HepG2 (cell line): ENCODE results near the gene HS3ST3A1. TPM values are rescaled to one million over a fixed set of nuclear protein-coding genes. Genes with fewer than 3 reads are reported as not detected.

ENCODE experiments used
- ARID5B ChIP-seq: IDR thresholded peaks from 2 replicates; pipeline ENCODE4 v1.4.0; 2020; ENCODE audit warnings: mild to moderate bottlenecking, missing genetic modification reagents
- BCL6 ChIP-seq: IDR thresholded peaks from 2 replicates; pipeline ENCODE4 v1.6.1; 2016; ENCODE audit warnings: missing genetic modification reagents, missing compliant biosample characterization
- BRD4 ChIP-seq: sonication (generic); formaldehyde crosslinking; IDR thresholded peaks from 2 replicates; pipeline ENCODE4 v1.4.0; 2020; ENCODE audit warnings: missing genetic modification reagents
- KLF11 ChIP-seq: IDR thresholded peaks from 2 replicates; pipeline ENCODE4 v1.6.1; 2016; ENCODE audit warnings: missing compliant biosample characterization
- REPIN1 ChIP-seq: sonication (generic); formaldehyde crosslinking; IDR thresholded peaks from 2 replicates; pipeline ENCODE4 v1.8.0; 2022; ENCODE audit warnings: missing genetic modification reagents, low read depth, mild to moderate bottlenecking, borderline replicate concordance
- RXRB ChIP-seq: IDR thresholded peaks from 2 replicates; pipeline ENCODE4 v1.6.1; 2016; ENCODE audit warnings: borderline replicate concordance, missing genetic modification reagents, missing compliant biosample characterization
- SP140L ChIP-seq: sonication (generic); formaldehyde crosslinking; IDR thresholded peaks from 2 replicates; pipeline ENCODE4 v1.4.0; 2020; ENCODE audit warnings: missing genetic modification reagents, borderline replicate concordance
- SRSF1 ChIP-seq: fragments of 200-400 bp; formaldehyde crosslinking; optimal IDR thresholded peaks from 2 replicates; pipeline ENCODE3; 2017; ENCODE audit warnings: mild to moderate bottlenecking, low read depth, low read length, moderate library complexity
- SRSF9 ChIP-seq: fragments of 200-400 bp; formaldehyde crosslinking; IDR thresholded peaks from 2 replicates; pipeline ENCODE4 v1.6.1; 2018; ENCODE audit warnings: borderline replicate concordance, mild to moderate bottlenecking, low read depth, low read length; ENCODE audit not compliant: insufficient read depth, poor library complexity, severe bottlenecking
- YY1 ChIP-seq: IDR thresholded peaks from 2 replicates; pipeline ENCODE4 v1.6.1; 2011; ENCODE audit warnings: low read length, low read depth, moderate library complexity, mild to moderate bottlenecking; ENCODE audit not compliant: insufficient read depth, insufficient replicate concordance
- ZBTB4 ChIP-seq: sonication (generic); formaldehyde crosslinking; IDR thresholded peaks from 2 replicates; pipeline ENCODE4 v1.4.0; 2020; ENCODE audit warnings: missing genetic modification reagents, mild to moderate bottlenecking, borderline replicate concordance
- ZFP90 ChIP-seq: sonication (generic); formaldehyde crosslinking; IDR thresholded peaks from 2 replicates; pipeline ENCODE4 v1.8.0; 2022; ENCODE audit warnings: missing genetic modification reagents, mild to moderate bottlenecking, inconsistent platforms, borderline replicate concordance
- ZFX ChIP-seq: sonication (generic); formaldehyde crosslinking; IDR thresholded peaks from 2 replicates; pipeline ENCODE4 v1.4.0; 2020; ENCODE audit warnings: mild to moderate bottlenecking, low read depth, missing genetic modification reagents, moderate library complexity
- ZKSCAN1 ChIP-seq: fragments of 150-350 bp; IDR thresholded peaks from 2 replicates; pipeline ENCODE4 v1.6.1; 2014; ENCODE audit warnings: low read length
- ZNF180 ChIP-seq: sonication (generic); formaldehyde crosslinking; IDR thresholded peaks from 2 replicates; pipeline ENCODE4 v1.4.0; 2020; ENCODE audit warnings: low read depth, missing genetic modification reagents, borderline replicate concordance
- ZNF292 ChIP-seq: sonication (generic); formaldehyde crosslinking; IDR thresholded peaks from 2 replicates; pipeline ENCODE4 v1.8.1; 2022; ENCODE audit warnings: mild to moderate bottlenecking, low read depth, missing genetic modification reagents, borderline replicate concordance
- ZNF441 ChIP-seq: sonication (generic); formaldehyde crosslinking; IDR thresholded peaks from 2 replicates; pipeline ENCODE4 v1.7.0; 2021; ENCODE audit warnings: missing genetic modification reagents, borderline replicate concordance
- ZSCAN21 ChIP-seq: sonication (generic); formaldehyde crosslinking; IDR thresholded peaks from 2 replicates; pipeline ENCODE4 v1.8.0; 2022; ENCODE audit warnings: mild to moderate bottlenecking, missing genetic modification reagents, moderate library complexity, borderline replicate concordance
- polyA plus RNA-seq, 8 experiments: library from polyadenylated mRNA; depleted of rRNA in 3 of 8; stranded (reverse) in 7 of 8; unstranded in 1 of 8; fragments of >200 nt; fragmentation: Illumina TruSeq in 4 of 8; extraction: Trizol in 4 of 8; gene quantifications; 2 replicates each; pipeline versions ENCODE4 v1.2.1 to v1.2.3, GENCODE V29; 2011 to 2016; ENCODE audit warnings: low read depth in 4 of 8, missing spikeins in 1 of 8, mixed read lengths in 1 of 8; ENCODE audit not compliant: insufficient read depth in 1 of 8
- total RNA-seq, 5 experiments: library from RNA; depleted of rRNA; stranded (reverse); fragments of >200 nt; fragmentation: Illumina TruSeq; extraction: Trizol; gene quantifications; 2 replicates each; pipeline ENCODE4 v1.2.3, GENCODE V29; 2016; ENCODE audit warnings: low read depth in 1 of 5
- TF ChIP-seq, protein P1 (sequence below): sonication (generic); formaldehyde crosslinking; IDR thresholded peaks from 2 replicates; pipeline ENCODE4 v1.5.0; 2020; ENCODE audit warnings: missing genetic modification reagents

HS3ST3A1 gene
- total and polyA plus RNA-seq, 2 of the 13 experiments (the other 11 are each of a cell fraction or from before 2014, with no cell fraction given): 1.3 to 3.5 TPM

GRCh38 chr17:13601776-13602551 lies at the start of gene HS3ST3A1 (continued):
- no peak for TF ChIP-seq RXRB (CRISPR knock-in tag)
- no peak for TF ChIP-seq ZSCAN21
- no peak for TF ChIP-seq ZNF441
- TF ChIP-seq ZNF180 (CRISPR knock-in tag): no peak; the same call in 1 of the 2 replicates
- TF ChIP-seq YY1: no peak
- no peak for TF ChIP-seq ZFP90
- no peak for TF ChIP-seq SRSF9
- TF ChIP-seq ZNF292 (CRISPR knock-in tag): peak; percentile 25; the same call in 1 of the 2 replicates
- no peak for TF ChIP-seq ZKSCAN1
- TF ChIP-seq, protein P1, sequence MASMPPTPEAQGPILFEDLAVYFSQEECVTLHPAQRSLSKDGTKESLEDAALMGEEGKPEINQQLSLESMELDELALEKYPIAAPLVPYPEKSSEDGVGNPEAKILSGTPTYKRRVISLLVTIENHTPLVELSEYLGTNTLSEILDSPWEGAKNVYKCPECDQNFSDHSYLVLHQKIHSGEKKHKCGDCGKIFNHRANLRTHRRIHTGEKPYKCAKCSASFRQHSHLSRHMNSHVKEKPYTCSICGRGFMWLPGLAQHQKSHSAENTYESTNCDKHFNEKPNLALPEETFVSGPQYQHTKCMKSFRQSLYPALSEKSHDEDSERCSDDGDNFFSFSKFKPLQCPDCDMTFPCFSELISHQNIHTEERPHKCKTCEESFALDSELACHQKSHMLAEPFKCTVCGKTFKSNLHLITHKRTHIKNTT (CRISPR knock-in tag): no peak
- TF ChIP-seq REPIN1 (CRISPR knock-in tag): no peak
- no peak for TF ChIP-seq SP140L
- no peak for TF ChIP-seq ZBTB4 (CRISPR knock-in tag)
- peak; percentile 58 for TF ChIP-seq ZFX (CRISPR knock-in tag)
- TF ChIP-seq ARID5B (CRISPR knock-in tag): no peak
- TF ChIP-seq KLF11 (CRISPR knock-in tag): no peak
- TF ChIP-seq BRD4 (CRISPR knock-in tag): no peak
- TF ChIP-seq BCL6 (CRISPR knock-in tag): no peak
- TF ChIP-seq SRSF1: no peak
